ENCODE results near the gene DUOX2. TPM values are rescaled to one million over a fixed set of nuclear protein-coding genes. Genes with fewer than 3 reads are reported as not detected.
"Not testable (repeated sequence)": the region's sequence is repeated elsewhere in the genome, so short reads cannot be mapped to it uniquely, and the experiment has no call there.

The DUOX2 gene
- total RNA-seq, 1 experiment from 2014 or later = 0.30 TPM

GRCh38 chr15:45105586-45105985 lies 8.4 kb downstream of the DUOX2 start:
- no peak overlapping the region for H3K4me3 Mint-ChIP-seq (ENCODE audit: unreplicated experiment)
- TF ChIP-seq CTCF (IDR thresholded peaks at IDR 0.05; ENCODE audit: unreplicated experiment) = no peak
- H3K9me3 Mint-ChIP-seq (ENCODE audit: unreplicated experiment) = no peaks in the 10 kb centered on the region
- H3K27me3 Mint-ChIP-seq (ENCODE audit: insufficient read depth, unreplicated experiment) = no peaks in the 10 kb centered on the region
- no TSS peak for BruUV-seq (replicated peaks)
- intact Hi-C loops (cut with micrococcal nuclease) = no loop called here
- ChIA-PET CTCF (interaction anchor here (0.6 to 6.2 kb wide), 3 partner anchors 10 to 324 kb away, joined by 3 to 43 read pairs (median 4); no protein-coding TSS in a partner anchor), POLR2A (no interaction called here)
- DNase-seq (ENCODE audit: unreplicated experiment) = no peak
- no peak overlapping the region for H3K27ac Mint-ChIP-seq (ENCODE audit: low read depth, unreplicated experiment)
- no peaks in the 10 kb centered on the region for H3K36me3 Mint-ChIP-seq (ENCODE audit: insufficient read depth, unreplicated experiment)
- H3K4me1 Mint-ChIP-seq (ENCODE audit: insufficient read depth, unreplicated experiment) = no peaks in the 10 kb centered on the region

GRCh38 chr15:45104170-45104569 lies 9.8 kb downstream of the DUOX2 start:
- BruUV-seq (replicated peaks); DNase-seq (ENCODE audit: unreplicated experiment); H3K4me1 Mint-ChIP-seq (ENCODE audit: insufficient read depth, unreplicated experiment); H3K4me3 Mint-ChIP-seq (ENCODE audit: unreplicated experiment); intact Hi-C loops (cut with micrococcal nuclease); H3K27me3 Mint-ChIP-seq (ENCODE audit: insufficient read depth, unreplicated experiment); H3K9me3 Mint-ChIP-seq (ENCODE audit: unreplicated experiment); H3K36me3 Mint-ChIP-seq (ENCODE audit: insufficient read depth, unreplicated experiment); POLR2A ChIA-PET; CTCF ChIA-PET; H3K27ac Mint-ChIP-seq (ENCODE audit: low read depth, unreplicated experiment): not testable (repeated sequence)

GRCh38 chr15:45102226-45102625 lies 11.7 kb downstream of the DUOX2 start:
- DNase-seq (ENCODE audit: unreplicated experiment) = no peak
- BruUV-seq (replicated peaks) = no TSS peak
- H3K4me1 Mint-ChIP-seq (ENCODE audit: insufficient read depth, unreplicated experiment) = no peaks in the 10 kb centered on the region
- no peaks in the 10 kb centered on the region for H3K36me3 Mint-ChIP-seq (ENCODE audit: insufficient read depth, unreplicated experiment)
- H3K27ac Mint-ChIP-seq (ENCODE audit: low read depth, unreplicated experiment) = no peak overlapping the region
- TF ChIP-seq CTCF (IDR thresholded peaks at IDR 0.05; ENCODE audit: unreplicated experiment) = no peak
- H3K4me3 Mint-ChIP-seq (ENCODE audit: unreplicated experiment) = no peak overlapping the region
- intact Hi-C loops (cut with micrococcal nuclease) = no loop called here
- POLR2A ChIA-PET = no interaction called here
- CTCF ChIA-PET = interaction anchor here (0.6 to 0.7 kb wide), 2 partner anchors 208 to 410 kb away, joined by 3 read pairs; no protein-coding TSS in a partner anchor
- no peaks in the 10 kb centered on the region for H3K9me3 Mint-ChIP-seq (ENCODE audit: unreplicated experiment)
- H3K27me3 Mint-ChIP-seq (ENCODE audit: insufficient read depth, unreplicated experiment) = no peaks in the 10 kb centered on the region

GRCh38 chr15:45101749-45102148 lies 12.2 kb downstream of the DUOX2 start:
- no peaks in the 10 kb centered on the region for H3K9me3 Mint-ChIP-seq (ENCODE audit: unreplicated experiment)
- intact Hi-C loops (cut with micrococcal nuclease) = no loop called here
- no peak overlapping the region for H3K27ac Mint-ChIP-seq (ENCODE audit: low read depth, unreplicated experiment)
- DNase-seq (ENCODE audit: unreplicated experiment) = no peak
- no peaks in the 10 kb centered on the region for H3K36me3 Mint-ChIP-seq (ENCODE audit: insufficient read depth, unreplicated experiment)
- POLR2A ChIA-PET = no interaction called here
- CTCF ChIA-PET = interaction anchor here (0.7 kb wide), 1 partner anchor 411 kb away, joined by 3 read pairs; no protein-coding TSS in a partner anchor
- no peak for TF ChIP-seq CTCF (IDR thresholded peaks at IDR 0.05; ENCODE audit: unreplicated experiment)
- no peaks in the 10 kb centered on the region for H3K4me1 Mint-ChIP-seq (ENCODE audit: insufficient read depth, unreplicated experiment)
- no peak overlapping the region for H3K4me3 Mint-ChIP-seq (ENCODE audit: unreplicated experiment)
- H3K27me3 Mint-ChIP-seq (ENCODE audit: insufficient read depth, unreplicated experiment) = no peaks in the 10 kb centered on the region
- no TSS peak for BruUV-seq (replicated peaks)
